Activated CD8-positive, alpha-beta memory T cell treated with anti-CD3 and anti-CD28 coated beads, Interleukin-2, amount 10 ng/mL, durations not matched to agents 7 days and 5 days (primary cell): ENCODE results near the gene CKS1B. TPM values are rescaled to one million over a fixed set of nuclear protein-coding genes. Genes with fewer than 3 reads are reported as not detected.

Source experiments
- ATAC-seq: fragments of 150-1000 bp; cut with Tn5 transposase; one replicate; pipeline ENCODE4 v1.10.0; 2021; ENCODE audit warnings: moderate library complexity
- CTCF ChIA-PET: fragments of 350-600 bp; sonication (Branson Sonifier 250); formaldehyde crosslinking; loops from one replicate; lab custom pipeline; 2021; ENCODE audit warnings: antibody characterized with exemption; lab: Charles Lee
- DNase-seq: peaks from one replicate; pipeline ENCODE4 v3.0.0-alpha.2; 2020
- H3K27ac Mint-ChIP-seq: one replicate; pipeline ENCODE4 v1.8.0; 2021; ENCODE audit warnings: mild to moderate bottlenecking, mixed read lengths
- H3K27me3 Mint-ChIP-seq: one replicate; pipeline ENCODE4 v1.8.0; 2021; ENCODE audit warnings: mixed read lengths
- H3K36me3 Mint-ChIP-seq: one replicate; pipeline ENCODE4 v1.8.0; 2021; ENCODE audit warnings: mild to moderate bottlenecking, mixed read lengths
- H3K4me1 Mint-ChIP-seq: one replicate; pipeline ENCODE4 v1.8.0; 2021; ENCODE audit warnings: mixed read lengths
- H3K4me3 Mint-ChIP-seq: one replicate; pipeline ENCODE4 v1.8.0; 2021; ENCODE audit warnings: mild to moderate bottlenecking, moderate library complexity, mixed read lengths
- H3K9me3 Mint-ChIP-seq: one replicate; pipeline ENCODE4 v1.8.0; 2022; ENCODE audit warnings: low read depth, mixed read lengths
- total RNA-seq, 2 experiments: library from RNA; stranded (reverse); gene quantifications; one replicate each; pipeline ENCODE4 v1.2.3, GENCODE V29; 2021

CKS1B gene
- total RNA-seq, 2 experiments from 2014 or later, result 149 to 155 TPM

DNA sequence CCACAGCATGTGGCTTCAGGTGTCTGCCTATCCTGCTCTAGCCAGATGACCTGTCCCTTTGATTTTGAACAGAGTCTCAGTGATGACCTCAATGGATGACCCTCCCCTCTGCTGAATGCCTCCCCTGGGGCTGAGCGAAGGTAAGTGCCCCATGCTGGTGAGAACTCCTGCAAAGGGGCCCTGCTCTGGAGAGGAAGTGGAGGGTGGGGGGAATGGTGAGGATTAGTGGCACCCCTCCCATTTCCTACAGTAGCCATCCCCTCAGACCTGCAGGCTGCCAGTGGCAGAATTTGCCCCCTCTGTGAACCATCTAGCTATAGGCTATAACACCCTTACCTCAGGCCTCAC, 34.3 kb upstream of the CKS1B start:
- Mint-ChIP-seq H3K9me3 (no peaks in the 10 kb centered on the region), H3K36me3 (no peaks in the 10 kb centered on the region), H3K4me1 (peaks cover 76% of the 10 kb centered on the region), H3K27ac (peak overlapping the region; percentile 97), H3K4me3 (peak overlapping the region; percentile 39), H3K27me3 (no peaks in the 10 kb centered on the region)
- ATAC-seq, result no peak
- no peak for DNase-seq
- CTCF ChIA-PET, result interaction anchor here (0.7 to 2.1 kb wide), 11 partner anchors 9 to 381 kb away, joined by 3 to 9 read pairs (median 3); partner anchors contain the start of genes EFNA4 and PYGO2

DNA sequence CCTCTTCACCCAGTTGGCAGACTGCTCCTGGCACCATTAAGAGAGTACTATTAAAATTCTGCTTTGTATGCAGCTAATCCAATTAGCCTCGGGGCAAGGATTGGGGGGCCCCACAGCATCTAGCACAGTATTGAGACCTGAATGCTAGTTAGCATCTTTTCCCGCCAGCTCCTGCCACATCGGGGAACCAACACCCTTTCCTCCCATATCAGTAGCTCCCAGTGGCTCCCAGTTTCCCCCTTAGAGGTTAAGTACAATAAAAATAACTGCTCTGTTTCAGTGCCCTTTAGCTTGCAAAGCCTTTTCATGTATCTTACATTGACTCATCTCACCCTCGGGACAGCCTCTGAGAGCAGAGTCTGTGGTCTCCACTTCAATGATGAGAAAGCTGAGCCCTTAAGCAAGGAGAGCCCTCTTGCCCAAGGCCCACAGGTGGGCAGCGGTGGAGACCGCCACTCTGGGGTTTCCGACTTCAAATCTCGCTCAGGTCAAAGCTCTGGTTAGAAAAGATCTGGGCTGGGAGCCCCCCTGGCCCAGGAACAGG, 33.8 kb upstream of the CKS1B start:
- Mint-ChIP-seq H3K4me3 (peak overlapping the region; percentile 39), H3K36me3 (no peaks in the 10 kb centered on the region), H3K9me3 (no peaks in the 10 kb centered on the region), H3K4me1 (peaks cover 71% of the 10 kb centered on the region), H3K27ac (peak overlapping the region; percentile 97), H3K27me3 (no peaks in the 10 kb centered on the region)
- CTCF ChIA-PET, result interaction anchor here (1.0 to 2.1 kb wide), 10 partner anchors 8 to 381 kb away, joined by 3 to 9 read pairs (median 4); partner anchors contain the start of genes EFNA4 and PYGO2
- ATAC-seq, result no peak
- DNase-seq, result peak; percentile 68

DNA sequence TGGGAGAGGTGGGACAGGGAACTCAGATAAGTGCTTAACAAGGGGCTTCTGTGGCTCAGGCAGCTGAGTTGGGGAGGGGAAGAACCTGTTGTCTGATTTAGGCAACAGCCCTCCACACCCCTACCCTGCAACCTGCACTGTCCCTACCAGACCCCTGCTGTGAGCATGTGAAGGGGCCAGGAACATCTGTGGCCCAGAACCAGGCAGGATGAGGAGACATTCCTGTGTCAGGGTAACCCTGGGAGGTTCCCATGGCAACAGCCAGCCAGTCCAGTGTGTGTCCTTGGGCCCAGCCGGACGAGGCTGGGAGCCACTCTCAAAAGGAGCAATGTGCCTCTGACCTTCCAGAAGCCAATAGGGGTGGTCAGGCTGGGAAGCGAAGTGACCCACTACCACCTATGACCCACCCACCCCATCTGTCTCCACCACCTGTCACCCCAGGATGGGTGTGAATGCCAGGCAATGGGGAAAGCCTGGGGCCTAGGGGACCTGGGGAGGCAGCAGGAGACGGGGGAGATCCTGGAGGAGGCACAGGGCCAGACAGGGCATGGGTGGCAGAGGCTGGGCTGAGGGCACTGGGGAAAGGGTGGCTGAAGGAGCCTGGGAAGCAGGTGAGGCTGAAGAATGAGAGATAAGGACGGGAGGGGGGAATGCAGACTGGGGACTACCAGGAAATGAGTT, 33.0 kb upstream of the CKS1B start:
- no peak for DNase-seq
- no peaks in the 10 kb centered on the region for H3K9me3 Mint-ChIP-seq
- no peak overlapping the region for H3K4me3 Mint-ChIP-seq
- H3K36me3 Mint-ChIP-seq, result peaks cover 2% of the 10 kb centered on the region
- no peaks in the 10 kb centered on the region for H3K27me3 Mint-ChIP-seq
- ATAC-seq, result no peak
- H3K27ac Mint-ChIP-seq, result peak overlapping the region; percentile 97
- peaks cover 67% of the 10 kb centered on the region for H3K4me1 Mint-ChIP-seq
- CTCF ChIA-PET, result interaction anchor here (1.0 to 1.8 kb wide), 7 partner anchors 7 to 382 kb away, joined by 3 to 9 read pairs (median 3); partner anchors contain the start of gene EFNA4

DNA sequence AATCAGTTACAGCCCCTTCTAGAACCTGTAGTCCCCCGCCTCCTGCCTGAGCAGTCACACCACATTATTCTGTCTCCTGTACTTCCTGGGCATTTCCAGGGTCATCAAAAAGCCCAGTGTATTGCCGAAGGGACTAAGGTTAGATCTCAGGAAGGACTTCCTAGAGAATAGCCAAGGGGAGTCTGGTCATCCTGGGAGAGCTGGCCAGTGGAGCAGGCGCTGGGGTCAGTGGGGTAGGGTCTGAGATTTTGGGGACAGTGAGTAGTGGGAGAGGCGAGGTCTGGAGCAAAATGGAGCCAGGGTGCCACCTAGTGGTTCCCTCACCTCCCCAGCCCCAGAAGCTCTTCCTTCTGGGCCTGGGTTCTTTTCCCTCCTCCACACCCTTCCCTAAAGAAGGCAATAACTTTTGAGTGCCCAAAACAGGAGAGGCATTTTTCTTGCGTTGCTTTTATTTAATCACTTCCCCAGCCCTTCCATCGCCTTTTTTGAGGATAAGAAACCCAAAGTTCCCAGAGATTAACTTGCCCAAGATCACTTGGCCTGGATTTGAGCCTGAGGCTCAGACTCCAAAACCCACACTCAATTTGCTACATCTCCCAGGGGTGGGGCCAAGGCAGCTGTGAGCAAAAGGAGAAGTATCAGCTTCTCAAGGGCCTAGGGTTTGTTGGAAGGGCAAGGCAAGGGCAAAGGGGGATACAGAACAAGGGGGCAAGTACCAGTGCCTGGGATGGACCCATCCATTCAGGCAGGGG, 30.7 kb upstream of the CKS1B start:
- H3K27ac Mint-ChIP-seq, result peak overlapping the region; percentile 97
- H3K4me1 Mint-ChIP-seq, result peaks cover 54% of the 10 kb centered on the region
- CTCF ChIA-PET, result interaction anchor here (0.7 to 2.4 kb wide), 22 partner anchors 8 to 476 kb away, joined by 3 to 14 read pairs (median 3); partner anchors contain the start of genes PMVK and SHC1
- H3K4me3 Mint-ChIP-seq, result no peak overlapping the region
- H3K9me3 Mint-ChIP-seq, result no peaks in the 10 kb centered on the region
- peaks cover 2% of the 10 kb centered on the region for H3K36me3 Mint-ChIP-seq
- ATAC-seq (no peak), DNase-seq (peak; percentile 59)
- H3K27me3 Mint-ChIP-seq, result no peaks in the 10 kb centered on the region

DNA sequence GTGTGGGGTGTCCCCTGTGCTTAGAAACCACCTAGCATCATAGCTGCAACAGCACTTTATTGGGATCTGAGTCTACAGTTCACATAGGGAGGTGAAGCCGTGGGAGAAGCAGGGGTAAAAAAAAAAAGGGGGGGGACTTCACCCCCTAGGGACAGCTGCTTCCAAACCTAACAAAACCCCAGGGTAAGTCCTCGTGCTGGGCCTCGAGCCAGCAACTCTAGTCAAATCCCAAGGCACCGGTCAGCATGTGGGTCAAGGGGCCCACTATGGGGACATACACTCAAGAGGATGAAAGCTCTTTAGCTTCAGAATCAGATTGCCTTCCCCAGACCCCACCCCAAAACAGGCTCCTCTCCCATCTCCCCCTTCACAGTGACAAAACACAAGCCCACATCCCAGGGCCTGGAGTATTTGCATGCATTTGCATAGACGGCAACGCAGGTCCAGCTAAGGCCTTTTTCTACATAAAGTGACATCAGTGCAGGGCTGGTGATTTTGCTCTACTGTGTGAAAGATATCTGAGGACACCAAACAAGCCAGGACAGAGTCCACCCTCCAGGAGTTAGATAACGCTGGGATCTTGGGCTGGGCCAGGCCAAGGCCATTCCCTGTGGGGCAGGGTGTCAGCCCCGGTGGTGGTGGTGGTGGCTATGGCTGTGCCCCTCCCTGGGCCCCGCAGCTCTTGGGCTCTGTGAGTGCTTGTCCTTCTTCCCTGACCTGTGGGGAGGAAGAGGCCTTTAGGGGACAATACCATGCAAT, 29.9 kb upstream of the CKS1B start:
- Mint-ChIP-seq H3K27me3 (no peaks in the 10 kb centered on the region), H3K36me3 (peaks cover 4% of the 10 kb centered on the region), H3K27ac (peak overlapping the region; percentile 97), H3K4me1 (peaks cover 48% of the 10 kb centered on the region), H3K4me3 (no peak overlapping the region), H3K9me3 (no peaks in the 10 kb centered on the region)
- CTCF ChIA-PET, result interaction anchor here (0.7 to 2.4 kb wide), 24 partner anchors 8 to 477 kb away, joined by 3 to 14 read pairs (median 3); partner anchors contain the start of gene PMVK
- DNase-seq, result no peak
- ATAC-seq, result no peak

DNA sequence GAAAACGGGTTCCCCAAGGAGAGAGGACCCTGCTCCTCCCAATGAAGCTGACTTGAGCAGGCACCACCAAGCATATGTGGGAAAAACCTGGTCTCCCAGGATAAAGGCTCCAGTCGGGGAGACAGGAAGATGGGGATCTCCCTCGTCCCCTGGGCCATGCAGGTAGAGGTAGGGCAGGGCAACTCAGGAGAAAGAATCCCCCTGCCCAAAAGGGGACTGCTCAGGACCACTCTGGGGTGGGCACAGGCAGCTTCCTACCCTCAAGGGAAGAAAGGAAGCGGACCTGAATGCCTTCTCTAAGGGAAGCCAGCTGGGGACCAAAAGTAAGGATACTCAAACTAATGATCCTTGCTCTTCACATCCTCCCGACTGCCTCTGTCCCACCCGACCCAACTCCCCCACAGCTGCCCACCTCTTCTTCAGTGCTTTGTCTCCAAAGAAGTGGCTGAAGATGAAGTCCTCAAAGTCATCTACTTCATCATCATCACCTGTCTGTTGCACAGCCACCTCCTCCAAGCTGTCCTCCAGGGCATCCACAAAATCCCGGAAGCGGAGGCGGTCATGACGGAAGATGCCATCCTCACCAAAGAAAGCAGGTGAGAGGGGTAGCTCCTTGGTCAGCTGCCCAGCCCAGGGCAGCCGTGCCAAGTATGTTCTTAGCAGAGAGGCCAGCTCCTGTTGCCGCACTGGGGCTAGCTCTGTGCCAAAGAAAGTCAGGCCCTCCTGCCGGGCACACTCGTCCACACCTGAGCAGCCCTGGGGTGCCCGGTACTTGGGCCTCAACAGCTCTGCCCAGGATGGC, 29.1 kb upstream of the CKS1B start:
- no peak for DNase-seq
- H3K4me3 Mint-ChIP-seq, result no peak overlapping the region
- CTCF ChIA-PET, result interaction anchor here (0.8 to 2.4 kb wide), 7 partner anchors 9 to 386 kb away, joined by 3 to 14 read pairs (median 3); partner anchors contain the start of gene PMVK
- no peaks in the 10 kb centered on the region for H3K9me3 Mint-ChIP-seq
- H3K27ac Mint-ChIP-seq, result no peak overlapping the region
- no peak for ATAC-seq
- no peaks in the 10 kb centered on the region for H3K27me3 Mint-ChIP-seq
- H3K36me3 Mint-ChIP-seq, result peaks cover 4% of the 10 kb centered on the region
- peaks cover 44% of the 10 kb centered on the region for H3K4me1 Mint-ChIP-seq

DNA sequence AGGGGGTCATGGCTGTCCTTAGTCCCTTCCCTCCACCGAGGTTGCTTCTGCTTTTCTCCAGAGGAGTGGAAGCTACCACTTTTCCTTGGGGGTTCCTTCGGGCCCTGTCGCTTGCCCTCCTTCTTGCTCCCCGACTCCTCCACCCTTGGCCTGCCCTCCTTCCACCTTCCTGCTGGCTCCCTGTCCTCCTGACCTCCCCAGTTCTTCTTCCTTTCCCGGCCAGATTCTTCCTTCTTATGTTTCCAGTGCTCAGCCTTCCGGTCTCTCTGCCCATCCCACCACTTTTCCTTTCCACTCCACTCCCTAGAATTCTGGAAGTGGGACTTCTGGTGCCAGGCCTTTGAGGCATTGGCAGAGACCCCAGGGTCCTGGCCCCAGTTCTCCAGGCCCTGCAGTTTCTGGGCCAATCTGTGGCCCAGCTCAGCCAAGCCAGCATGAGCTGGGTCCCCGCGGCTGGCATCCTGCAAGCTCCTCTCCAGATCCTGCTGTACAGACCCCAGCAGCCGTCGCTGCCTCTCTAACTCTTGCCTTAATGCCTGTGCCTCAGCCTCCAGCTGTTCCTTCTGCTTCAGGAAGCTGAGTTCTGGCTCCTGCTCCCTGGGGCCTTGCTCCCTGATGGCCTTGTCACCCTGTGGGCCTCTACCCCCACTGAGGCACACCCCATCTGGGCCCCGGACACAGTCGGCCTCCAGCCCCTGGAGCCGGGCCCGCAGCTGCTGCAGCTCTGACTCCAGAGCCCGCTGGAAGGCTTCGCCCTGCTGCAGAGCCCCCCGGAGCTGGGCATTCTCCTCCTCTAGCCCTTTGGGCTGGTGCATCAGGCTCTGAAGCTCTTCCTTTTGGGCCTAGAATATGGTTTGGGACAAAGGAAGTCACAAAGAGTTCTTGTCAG, 28.3 kb upstream of the CKS1B start:
- DNase-seq (no peak), ATAC-seq (no peak)
- Mint-ChIP-seq H3K9me3 (no peaks in the 10 kb centered on the region), H3K27me3 (no peaks in the 10 kb centered on the region), H3K4me3 (no peak overlapping the region), H3K4me1 (peaks cover 44% of the 10 kb centered on the region), H3K36me3 (peaks cover 9% of the 10 kb centered on the region), H3K27ac (peak overlapping the region; percentile 1)
- CTCF ChIA-PET, result interaction anchor here (0.9 to 1.3 kb wide), 4 partner anchors 9 to 387 kb away, joined by 3 to 4 read pairs (median 3); partner anchors contain the start of gene PMVK

DNA sequence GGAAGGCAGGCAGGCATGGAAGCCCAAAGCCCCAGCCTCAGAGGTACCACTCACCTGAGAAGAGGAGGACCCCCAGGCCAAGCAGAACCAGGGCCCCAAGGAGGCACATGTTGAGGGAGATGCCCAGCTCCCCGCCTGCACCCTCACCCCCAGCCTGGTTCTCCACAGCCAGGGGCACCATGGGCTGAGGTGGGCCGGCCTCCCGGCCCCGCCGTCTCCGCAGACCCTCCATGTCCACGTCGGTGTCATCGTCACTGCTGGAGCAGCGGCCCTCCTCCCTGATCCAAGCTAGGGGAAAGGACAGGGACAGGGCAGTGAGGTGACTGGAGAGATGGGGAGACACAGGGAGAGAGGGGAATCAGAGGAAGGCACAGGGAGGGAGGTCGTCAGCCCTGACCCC, 26.4 kb upstream of the CKS1B start:
- Mint-ChIP-seq H3K27me3 (no peaks in the 10 kb centered on the region), H3K27ac (no peak overlapping the region), H3K9me3 (no peaks in the 10 kb centered on the region), H3K4me3 (no peak overlapping the region), H3K36me3 (peaks cover 14% of the 10 kb centered on the region), H3K4me1 (peaks cover 42% of the 10 kb centered on the region)
- CTCF ChIA-PET, result interaction anchor here (0.8 to 1.0 kb wide), 3 partner anchors 13 to 70 kb away, joined by 3 to 4 read pairs (median 4); partner anchors contain the start of gene PYGO2
- DNase-seq, result no peak
- ATAC-seq, result no peak

DNA sequence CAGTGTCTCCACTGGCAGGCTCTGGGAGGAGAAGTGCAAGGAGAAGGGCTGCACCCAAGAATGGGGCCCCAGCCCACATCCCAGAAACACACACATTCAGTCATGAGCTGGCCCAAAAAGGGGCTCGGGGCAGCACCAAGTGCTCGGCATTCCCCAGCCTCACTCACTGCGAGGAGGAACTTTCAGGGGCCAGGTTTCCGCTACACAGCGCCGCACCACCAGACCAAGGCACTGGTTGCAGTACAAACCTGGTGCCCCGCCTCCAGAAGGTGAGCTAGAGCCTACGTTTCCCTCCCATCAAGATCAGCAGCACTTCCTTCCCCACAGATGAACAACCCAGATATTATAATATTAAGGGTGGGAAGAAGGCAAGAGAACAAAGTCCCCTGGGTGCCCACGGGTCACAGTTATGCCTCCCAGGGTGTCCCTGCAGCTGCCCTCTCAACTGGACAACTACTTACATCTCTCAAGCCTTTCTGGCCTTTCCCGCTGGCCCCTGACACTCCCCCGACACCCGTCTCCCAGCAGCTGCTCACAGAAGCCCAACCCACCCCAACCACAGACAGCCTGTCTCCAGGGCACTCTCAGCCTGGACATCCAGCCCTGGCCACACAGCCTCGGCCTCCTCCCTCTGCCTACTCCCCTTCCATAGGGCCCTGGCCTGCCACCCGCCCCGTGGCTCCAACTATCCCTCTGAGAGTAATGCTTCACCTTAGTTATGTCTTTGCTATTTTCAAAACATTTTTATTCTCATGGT, 22.4 kb upstream of the CKS1B start:
- no peaks in the 10 kb centered on the region for H3K27me3 Mint-ChIP-seq
- DNase-seq (peak; percentile 73), ATAC-seq (peak; percentile 12)
- peaks cover 14% of the 10 kb centered on the region for H3K36me3 Mint-ChIP-seq
- H3K27ac Mint-ChIP-seq, result peak overlapping the region; percentile 81
- CTCF ChIA-PET, result interaction anchor here (0.7 to 5.6 kb wide), 11 partner anchors 9 to 392 kb away, joined by 3 to 46 read pairs (median 4); partner anchors contain the start of genes ADAM15, FLAD1, PMVK and PYGO2
- H3K9me3 Mint-ChIP-seq, result no peaks in the 10 kb centered on the region
- peaks cover 70% of the 10 kb centered on the region for H3K4me1 Mint-ChIP-seq
- peak overlapping the region; percentile 67 for H3K4me3 Mint-ChIP-seq

DNA sequence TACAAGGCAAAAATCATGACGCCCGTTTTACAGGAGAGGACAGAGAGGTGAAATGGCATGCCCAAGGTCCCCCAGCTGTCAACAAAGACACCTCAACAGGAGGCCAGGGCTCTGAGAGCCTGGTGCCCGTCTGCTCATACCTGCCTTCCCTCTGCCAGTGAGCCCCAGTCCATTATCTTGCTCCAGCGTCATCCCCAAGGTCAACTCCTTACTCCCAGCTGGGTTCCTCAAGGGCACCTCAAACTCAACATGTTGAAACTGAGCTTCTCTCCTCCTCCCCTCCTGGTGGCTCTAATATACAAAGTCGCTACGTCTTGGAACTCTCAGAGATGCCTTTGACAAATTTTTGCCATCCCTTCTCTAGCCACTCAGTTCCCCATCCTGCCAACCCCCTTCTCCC, 21.8 kb upstream of the CKS1B start:
- Mint-ChIP-seq H3K4me3 (peak overlapping the region; percentile 67), H3K27ac (peak overlapping the region; percentile 81), H3K36me3 (peaks cover 14% of the 10 kb centered on the region), H3K4me1 (peaks cover 73% of the 10 kb centered on the region), H3K27me3 (no peaks in the 10 kb centered on the region), H3K9me3 (no peaks in the 10 kb centered on the region)
- ATAC-seq, result no peak
- CTCF ChIA-PET, result interaction anchor here (0.7 to 5.6 kb wide), 11 partner anchors 9 to 393 kb away, joined by 3 to 46 read pairs (median 4); partner anchors contain the start of genes ADAM15, FLAD1, PMVK and PYGO2
- DNase-seq, result no peak
